Measurements from ENCODE around the gene EML2. TPM values are rescaled to one million over a fixed set of nuclear protein-coding genes. Genes with fewer than 3 reads are reported as not detected.
A peak's percentile ranks its signal among the peaks of the same experiment; 100 is the strongest.

EML2 gene
- total and polyA plus RNA-seq, 2 of the 8 experiments (the other 6 are each of a cell fraction or from before 2014, with no cell fraction given): 28.8 to 29.4 TPM

DNA sequence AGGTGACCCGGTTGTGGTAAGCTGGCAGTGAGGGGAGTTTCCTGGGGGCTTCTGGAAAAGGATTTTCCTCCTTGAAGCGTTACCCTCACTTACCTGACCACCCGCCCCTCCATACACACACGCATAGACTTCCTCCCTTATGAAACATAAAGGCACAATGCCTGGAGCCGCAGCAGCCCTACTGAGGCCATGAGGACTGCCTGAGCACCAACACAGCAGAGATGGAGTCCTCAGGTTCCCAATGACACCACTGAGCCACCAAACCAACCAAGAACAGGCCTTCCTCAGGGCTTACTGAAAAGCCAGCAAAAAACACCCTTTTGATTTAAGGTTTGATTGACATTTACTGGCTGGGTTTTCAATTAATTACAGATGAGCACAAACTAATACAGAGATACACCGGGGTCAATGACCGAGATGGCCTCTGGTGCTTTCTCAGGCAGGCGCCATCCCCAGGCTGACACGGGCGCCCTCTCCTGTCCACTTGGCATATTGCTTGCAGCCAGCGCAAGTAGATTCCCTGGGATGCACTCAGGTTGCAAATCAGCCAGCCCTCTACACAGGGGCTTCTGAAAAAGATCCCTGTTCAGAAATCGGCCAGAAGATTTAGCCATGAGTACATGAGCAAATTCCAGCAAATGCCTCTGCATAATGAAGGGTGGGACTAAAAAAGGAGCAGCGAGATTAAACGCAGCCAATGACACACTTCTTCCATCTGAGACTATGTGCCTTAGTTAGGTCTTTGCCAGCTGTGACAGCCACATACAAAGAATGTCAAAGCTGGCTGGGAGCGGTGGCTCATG, 69.4 kb downstream of the EML2 start:
- H3K23ac ChIP-seq (ENCODE audit: insufficient read length): no peak overlapping the region
- no peaks in the 10 kb centered on the region for H3K27me3 ChIP-seq (replicated peaks in 1 of 4; ENCODE audit: control insufficient read depth in 3 of 4, extremely low read depth in 1 of 4, insufficient read depth in 3 of 4, low read length in 3 of 4)
- no peaks in the 10 kb centered on the region for H3K23me2 ChIP-seq (ENCODE audit: low read depth, low read length)
- H3K14ac ChIP-seq (ENCODE audit: insufficient read length): no peak overlapping the region
- H3K4ac ChIP-seq (replicated peaks; ENCODE audit: insufficient read length, low read depth, low read length): no peak overlapping the region
- 0 out of 2 replicates have a peak overlapping the region, but pooled peaks have one; percentile 88 for H2BK15ac ChIP-seq (ENCODE audit: low read length)
- H3K4me3 ChIP-seq (ENCODE audit: extremely low read depth in 1 of 4, insufficient read depth in 2 of 4, low read depth in 3 of 4, low read length in 4 of 4): no peak overlapping the region
- no peak overlapping the region for H3K56ac ChIP-seq (replicated peaks; ENCODE audit: insufficient read length, low read depth, low read length)
- H3K9me3 ChIP-seq (ENCODE audit: insufficient read depth in 2 of 2, low read depth in 1 of 2, low read length in 1 of 2): no peaks in the 10 kb centered on the region
- H3K27ac ChIP-seq (ENCODE audit: low read depth, low read length): no peak overlapping the region
- peaks cover 0 to 5% of the 10 kb centered on the region in 2 experiments for H4K20me1 ChIP-seq (replicated peaks in 1 of 2; ENCODE audit: control insufficient read depth in 1 of 2, insufficient read depth in 2 of 2, low read length in 2 of 2)
- no peak overlapping the region for H2BK12ac ChIP-seq (ENCODE audit: low read depth, low read length)
- 0 out of 4 replicates have a peak, but pooled peaks cover 0 to 2% of the 10 kb centered on the region in 2 experiments for H3K79me2 ChIP-seq (ENCODE audit: control insufficient read depth in 1 of 2, insufficient read depth in 2 of 2, low read length in 2 of 2)
- no peak overlapping the region for H3K4me2 ChIP-seq (ENCODE audit: insufficient read depth in 1 of 2, low read depth in 2 of 2, low read length in 2 of 2)
- no peak overlapping the region for H2BK5ac ChIP-seq (ENCODE audit: low read depth, low read length)
- no peaks in the 10 kb centered on the region; a peak in 1 of 7 replicates for H3K4me1 ChIP-seq (replicated peaks in 1 of 4; ENCODE audit: control insufficient read depth in 3 of 4, insufficient read depth in 4 of 4, low read length in 3 of 4)
- H3K36me3 ChIP-seq (ENCODE audit: control insufficient read depth in 2 of 4, insufficient read depth in 4 of 4, low read length in 3 of 4): no peaks in the 10 kb centered on the region
- no peak overlapping the region for H3K18ac ChIP-seq (ENCODE audit: extremely low read depth, low read length)
- no peak overlapping the region for H2AFZ ChIP-seq (ENCODE audit: low read length)
- FAIRE-seq: peak; percentile 94
- no peak overlapping the region for H3K9ac ChIP-seq (replicated peaks in 1 of 4; ENCODE audit: extremely low read depth in 1 of 4, low read depth in 3 of 4, low read length in 3 of 4)
- ChIA-PET POLR2A (ENCODE audit: partially characterized antibody) (no interaction called here), CTCF (ENCODE audit: partially characterized antibody) (interaction anchor here (0.6 to 8.1 kb wide), 17 partner anchors 11 to 894 kb away, joined by 3 to 79 read pairs (median 3); no protein-coding TSS in a partner anchor)
- H3K79me1 ChIP-seq (ENCODE audit: low read depth, low read length): peaks cover 2% of the 10 kb centered on the region; the same call in 1 of the 2 replicates
- DNase-seq (ENCODE audit: low read depth in 1 of 2, low spot score in 2 of 2): peak; percentile 46 to 96
- 50% methylated on average over 15 of the region's 15 CpGs; no CpG with 5 or more reads in 1 of the 2 experiments for WGBS, 2 experiments (ENCODE audit: extremely low coverage in 1 of 2, insufficient coverage in 1 of 2, insufficient read length in 1 of 2, insufficient replicate concordance in 2 of 2, low coverage in 1 of 2, low lambda C conversion rate in 2 of 2, missing lambda C conversion rate in 1 of 2)
- H2AK5ac ChIP-seq (ENCODE audit: low read depth, low read length): no peak overlapping the region
- H4K91ac ChIP-seq (replicated peaks; ENCODE audit: insufficient read length, low read length): peak overlapping the region; percentile 11
- no peak overlapping the region for H4K5ac ChIP-seq (ENCODE audit: insufficient read length, low read depth, low read length)
- H2BK120ac ChIP-seq (replicated peaks; ENCODE audit: low read depth, low read length): no peak overlapping the region
- H4K8ac ChIP-seq (ENCODE audit: extremely low read depth, insufficient read depth, low read length): no peak overlapping the region
- no peak overlapping the region for H2BK20ac ChIP-seq (ENCODE audit: low read length)
- TF ChIP-seq NANOG (IDR thresholded peaks at IDR 0.05; ENCODE audit: insufficient read depth, low read depth, low read length, poor library complexity, severe bottlenecking) (no peak), CHD1 (IDR thresholded peaks at IDR 0.05; ENCODE audit: low read depth, low read length) (no peak), HDAC2 (IDR thresholded peaks at IDR 0.05; ENCODE audit: borderline replicate concordance in 1 of 2, low read depth in 2 of 2, low read length in 2 of 2) (peak in 1 of 2 experiments; percentile 73; a peak in 1 of 4 replicates), KDM1A (IDR thresholded peaks at IDR 0.05; ENCODE audit: borderline replicate concordance, low read length) (peak; percentile 94), SP1 (IDR thresholded peaks at IDR 0.05; ENCODE audit: low read depth, low read length) (no peak), CBX8 (IDR thresholded peaks at IDR 0.05; ENCODE audit: borderline replicate concordance, low read depth, low read length) (no peak), JUN (IDR thresholded peaks at IDR 0.05; ENCODE audit: low read depth, low read length) (no peak), BRCA1 (IDR thresholded peaks at IDR 0.05; ENCODE audit: low read depth, low read length) (no peak)
- TF ChIP-seq, protein P1, sequence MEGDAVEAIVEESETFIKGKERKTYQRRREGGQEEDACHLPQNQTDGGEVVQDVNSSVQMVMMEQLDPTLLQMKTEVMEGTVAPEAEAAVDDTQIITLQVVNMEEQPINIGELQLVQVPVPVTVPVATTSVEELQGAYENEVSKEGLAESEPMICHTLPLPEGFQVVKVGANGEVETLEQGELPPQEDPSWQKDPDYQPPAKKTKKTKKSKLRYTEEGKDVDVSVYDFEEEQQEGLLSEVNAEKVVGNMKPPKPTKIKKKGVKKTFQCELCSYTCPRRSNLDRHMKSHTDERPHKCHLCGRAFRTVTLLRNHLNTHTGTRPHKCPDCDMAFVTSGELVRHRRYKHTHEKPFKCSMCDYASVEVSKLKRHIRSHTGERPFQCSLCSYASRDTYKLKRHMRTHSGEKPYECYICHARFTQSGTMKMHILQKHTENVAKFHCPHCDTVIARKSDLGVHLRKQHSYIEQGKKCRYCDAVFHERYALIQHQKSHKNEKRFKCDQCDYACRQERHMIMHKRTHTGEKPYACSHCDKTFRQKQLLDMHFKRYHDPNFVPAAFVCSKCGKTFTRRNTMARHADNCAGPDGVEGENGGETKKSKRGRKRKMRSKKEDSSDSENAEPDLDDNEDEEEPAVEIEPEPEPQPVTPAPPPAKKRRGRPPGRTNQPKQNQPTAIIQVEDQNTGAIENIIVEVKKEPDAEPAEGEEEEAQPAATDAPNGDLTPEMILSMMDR (IDR thresholded peaks at IDR 0.05; ENCODE audit: control extremely low read depth in 1 of 3, insufficient read depth in 1 of 3, low read depth in 1 of 3, low read length in 3 of 3): peak; percentile 93 to 98 (median 95)

Data from H1 (cell line).